ENCODE results near the gene BIRC6.

Gene BIRC6

GRCh38 chr2:32647180-32647651 lies 290.4 kb downstream of the BIRC6 start:
- Histone ChIP-seq H3K36me3 (ENCODE audit: control insufficient read depth in 1 of 2, insufficient read depth in 2 of 2, low read length in 2 of 2) (peaks cover 3 to 24% of the 10 kb centered on the region in 2 donors), H3K4me1 (ENCODE audit: control insufficient read depth in 1 of 2, insufficient read depth in 2 of 2, low read length in 2 of 2) (no peaks in the 10 kb centered on the region), H3K9ac (ENCODE audit: low read depth in 1 of 2, low read length in 2 of 2) (no peak overlapping the region), H3K4me3 (ENCODE audit: low read depth in 1 of 2, low read length in 2 of 2) (no peak overlapping the region), H3K27me3 (ENCODE audit: control insufficient read depth in 1 of 2, insufficient read depth in 2 of 2, low read length in 2 of 2) (no peaks in the 10 kb centered on the region), H3K27ac (ENCODE audit: low read depth, low read length) (no peak overlapping the region), H3K9me3 (ENCODE audit: control insufficient read depth in 1 of 2, low read length in 2 of 2) (no peaks in the 10 kb centered on the region)

GRCh38 chr2:32652555-32653209 lies 295.9 kb downstream of the BIRC6 start:
- Histone ChIP-seq H3K9ac (ENCODE audit: low read depth in 1 of 2, low read length in 2 of 2) (no peak overlapping the region), H3K9me3 (ENCODE audit: control insufficient read depth in 1 of 2, low read length in 2 of 2) (no peaks in the 10 kb centered on the region), H3K4me3 (ENCODE audit: low read depth in 1 of 2, low read length in 2 of 2) (no peak overlapping the region), H3K4me1 (ENCODE audit: control insufficient read depth in 1 of 2, insufficient read depth in 2 of 2, low read length in 2 of 2) (no peaks in the 10 kb centered on the region), H3K27me3 (ENCODE audit: control insufficient read depth in 1 of 2, insufficient read depth in 2 of 2, low read length in 2 of 2) (no peaks in the 10 kb centered on the region), H3K27ac (ENCODE audit: low read depth, low read length) (no peak overlapping the region), H3K36me3 (ENCODE audit: control insufficient read depth in 1 of 2, insufficient read depth in 2 of 2, low read length in 2 of 2) (peaks cover 3 to 16% of the 10 kb centered on the region in 2 donors)

- H3K9ac ChIP-seq (ENCODE audit: low read depth in 1 of 2, low read length in 2 of 2): no peak overlapping the region
Measured at GRCh38 chr2:32656069-32656468, 299.2 kb downstream of the BIRC6 start.

GRCh38 chr2:32663864-32664263 lies 307.0 kb downstream of the BIRC6 start:
- Histone ChIP-seq H3K4me3 (ENCODE audit: low read depth in 1 of 2, low read length in 2 of 2) (no peak overlapping the region), H3K27me3 (ENCODE audit: control insufficient read depth in 1 of 2, insufficient read depth in 2 of 2, low read length in 2 of 2) (no peaks in the 10 kb centered on the region), H3K4me1 (ENCODE audit: control insufficient read depth in 1 of 2, insufficient read depth in 2 of 2, low read length in 2 of 2) (no peaks in the 10 kb centered on the region), H3K27ac (ENCODE audit: low read depth, low read length) (no peak overlapping the region), H3K36me3 (ENCODE audit: control insufficient read depth in 1 of 2, insufficient read depth in 2 of 2, low read length in 2 of 2) (peaks cover 0 to 3% of the 10 kb centered on the region in 2 donors), H3K9me3 (ENCODE audit: control insufficient read depth in 1 of 2, low read length in 2 of 2) (no peaks in the 10 kb centered on the region), H3K9ac (ENCODE audit: low read depth in 1 of 2, low read length in 2 of 2) (no peak overlapping the region)

More at GRCh38 chr2:32656069-32656468, 299.2 kb downstream of the BIRC6 start:
- no peaks in the 10 kb centered on the region for H3K27me3 ChIP-seq (ENCODE audit: control insufficient read depth in 1 of 2, insufficient read depth in 2 of 2, low read length in 2 of 2)
- H3K4me3 ChIP-seq (ENCODE audit: low read depth in 1 of 2, low read length in 2 of 2): no peak overlapping the region
- no peak overlapping the region for H3K27ac ChIP-seq (ENCODE audit: low read depth, low read length)
- no peaks in the 10 kb centered on the region for H3K4me1 ChIP-seq (ENCODE audit: control insufficient read depth in 1 of 2, insufficient read depth in 2 of 2, low read length in 2 of 2)
- H3K36me3 ChIP-seq (ENCODE audit: control insufficient read depth in 1 of 2, insufficient read depth in 2 of 2, low read length in 2 of 2): peaks cover 0 to 10% of the 10 kb centered on the region in 2 donors
- H3K9me3 ChIP-seq (ENCODE audit: control insufficient read depth in 1 of 2, low read length in 2 of 2): no peaks in the 10 kb centered on the region

- no peaks in the 10 kb centered on the region for H3K4me1 ChIP-seq (ENCODE audit: control insufficient read depth in 1 of 2, insufficient read depth in 2 of 2, low read length in 2 of 2)
- no peak overlapping the region for H3K4me3 ChIP-seq (ENCODE audit: low read depth in 1 of 2, low read length in 2 of 2)
- no peak overlapping the region for H3K27ac ChIP-seq (ENCODE audit: low read depth, low read length)
- H3K36me3 ChIP-seq (ENCODE audit: control insufficient read depth in 1 of 2, insufficient read depth in 2 of 2, low read length in 2 of 2): no peaks in the 10 kb centered on the region
- H3K9me3 ChIP-seq (ENCODE audit: control insufficient read depth in 1 of 2, low read length in 2 of 2): no peaks in the 10 kb centered on the region
- no peaks in the 10 kb centered on the region for H3K27me3 ChIP-seq (ENCODE audit: control insufficient read depth in 1 of 2, insufficient read depth in 2 of 2, low read length in 2 of 2)
- H3K9ac ChIP-seq (ENCODE audit: low read depth in 1 of 2, low read length in 2 of 2): no peak overlapping the region
Measured at GRCh38 chr2:32666704-32667103, 309.9 kb downstream of the BIRC6 start.

GRCh38 chr2:32668254-32668653 lies 311.4 kb downstream of the BIRC6 start:
- H3K4me3 ChIP-seq (ENCODE audit: low read depth in 1 of 2, low read length in 2 of 2): no peak overlapping the region
- H3K27ac ChIP-seq (ENCODE audit: low read depth, low read length): no peak overlapping the region
- no peak overlapping the region for H3K9ac ChIP-seq (ENCODE audit: low read depth in 1 of 2, low read length in 2 of 2)
- H3K27me3 ChIP-seq (ENCODE audit: control insufficient read depth in 1 of 2, insufficient read depth in 2 of 2, low read length in 2 of 2): no peaks in the 10 kb centered on the region
- H3K9me3 ChIP-seq (ENCODE audit: control insufficient read depth in 1 of 2, low read length in 2 of 2): no peaks in the 10 kb centered on the region
- no peaks in the 10 kb centered on the region for H3K4me1 ChIP-seq (ENCODE audit: control insufficient read depth in 1 of 2, insufficient read depth in 2 of 2, low read length in 2 of 2)
- peaks cover 0 to 2% of the 10 kb centered on the region in 2 donors for H3K36me3 ChIP-seq (ENCODE audit: control insufficient read depth in 1 of 2, insufficient read depth in 2 of 2, low read length in 2 of 2)

Measured in duodenal mucosa (tissue), 2 donors.